SK-N-SH treated with all-trans-retinoic acid at 6 μM for 48 hours (cell line): ENCODE measurements around the gene NHS.

Experiments
- ATAC-seq: fragments of 200-7000 bp; cut with Tn5 transposase; 3 replicates; pipeline ENCODE4 v1.9.1; 2020; ENCODE audit warnings: mild to moderate bottlenecking, moderate library complexity
- ARNTL ChIP-seq: fragments of 450-650 bp; formaldehyde crosslinking; IDR thresholded peaks from 2 replicates; pipeline ENCODE4 v1.5.0; 2020; ENCODE audit warnings: low read depth, mild to moderate bottlenecking, moderate library complexity, borderline replicate concordance
- BACH2 ChIP-seq: fragments of 250-450 bp; sonication (Bioruptor Pico); IDR thresholded peaks from 2 replicates; pipeline ENCODE4 v1.9.0; 2021; ENCODE audit warnings: mild to moderate bottlenecking, borderline replicate concordance
- CSDC2 ChIP-seq: fragments of 250-450 bp; sonication (Bioruptor Pico); IDR thresholded peaks from 2 replicates; pipeline ENCODE4 v1.5.0; 2020; ENCODE audit warnings: mild to moderate bottlenecking, moderate library complexity
- ESRRG ChIP-seq: fragments of 250-450 bp; sonication (Bioruptor Pico); IDR thresholded peaks from 2 replicates; pipeline ENCODE4 v1.6.1; 2021; ENCODE audit warnings: mild to moderate bottlenecking
- ISL1 ChIP-seq: fragments of 250-450 bp; sonication (Bioruptor Pico); IDR thresholded peaks from 2 replicates; pipeline ENCODE4 v2.1.2; 2022; ENCODE audit warnings: mild to moderate bottlenecking, moderate library complexity
- PPARA ChIP-seq: fragments of 250-450 bp; sonication (Bioruptor Pico); IDR thresholded peaks from 2 replicates; pipeline ENCODE4 v1.5.0; 2020; ENCODE audit warnings: mild to moderate bottlenecking, borderline replicate concordance
- RARB ChIP-seq: fragments of 250-450 bp; sonication (Bioruptor Pico); IDR thresholded peaks from 2 replicates; pipeline ENCODE4 v1.8.0; 2021; ENCODE audit warnings: mild to moderate bottlenecking, moderate library complexity
- TCF4 ChIP-seq: fragments of 250-450 bp; sonication (Bioruptor Pico); IDR thresholded peaks from 2 replicates; pipeline ENCODE4 v1.8.0; 2021; ENCODE audit warnings: mild to moderate bottlenecking, moderate library complexity, borderline replicate concordance
- TOX ChIP-seq: fragments of 250-450 bp; sonication (Bioruptor Pico); IDR thresholded peaks from 2 replicates; pipeline ENCODE4 v1.8.0; 2021; ENCODE audit warnings: mild to moderate bottlenecking, moderate library complexity, borderline replicate concordance
- ZC3H10 ChIP-seq: fragments of 250-450 bp; sonication (Bioruptor Pico); IDR thresholded peaks from 2 replicates; pipeline ENCODE4 v1.5.1; 2021; ENCODE audit warnings: mild to moderate bottlenecking, moderate library complexity
- ZFP3 ChIP-seq: fragments of 250-450 bp; sonication (Bioruptor Pico); IDR thresholded peaks from 2 replicates; pipeline ENCODE4 v1.5.0; 2020; ENCODE audit warnings: mild to moderate bottlenecking, moderate library complexity
- ZNF565 ChIP-seq: fragments of 450-650 bp; formaldehyde crosslinking; conservative IDR thresholded peaks from 2 replicates; pipeline ENCODE4 v1.5.0; 2020; ENCODE audit warnings: low read depth, mild to moderate bottlenecking, moderate library complexity
- ZNF70 ChIP-seq: fragments of 450-650 bp; formaldehyde crosslinking; IDR thresholded peaks from 2 replicates; pipeline ENCODE4 v1.5.0; 2020; ENCODE audit warnings: mild to moderate bottlenecking, moderate library complexity
- ZNF8 ChIP-seq: fragments of 450-650 bp; formaldehyde crosslinking; IDR thresholded peaks from 2 replicates; pipeline ENCODE4 v1.5.0; 2020; ENCODE audit warnings: mild to moderate bottlenecking, moderate library complexity
- TF ChIP-seq, protein P1 (sequence below): fragments of 250-450 bp; sonication (Bioruptor Pico); IDR thresholded peaks from 2 replicates; pipeline ENCODE4 v1.5.0; 2020; ENCODE audit warnings: mild to moderate bottlenecking, moderate library complexity
- TF ChIP-seq, protein P2 (sequence below): fragments of 250-450 bp; sonication (Bioruptor Pico); IDR thresholded peaks from 2 replicates; pipeline ENCODE4 v1.8.0; 2021; ENCODE audit warnings: low read depth, mild to moderate bottlenecking, moderate library complexity, borderline replicate concordance
- TF ChIP-seq, protein P3 (sequence below): fragments of 250-450 bp; sonication (Bioruptor Pico); IDR thresholded peaks from 2 replicates; pipeline ENCODE4 v1.5.1; 2020; ENCODE audit warnings: low read depth, mild to moderate bottlenecking, moderate library complexity
- TF ChIP-seq, protein P4 (sequence below): fragments of 250-450 bp; sonication (Bioruptor Pico); IDR thresholded peaks from 2 replicates; pipeline ENCODE4 v1.8.0; 2020; ENCODE audit warnings: mild to moderate bottlenecking, moderate library complexity, borderline replicate concordance

Gene NHS

DNA sequence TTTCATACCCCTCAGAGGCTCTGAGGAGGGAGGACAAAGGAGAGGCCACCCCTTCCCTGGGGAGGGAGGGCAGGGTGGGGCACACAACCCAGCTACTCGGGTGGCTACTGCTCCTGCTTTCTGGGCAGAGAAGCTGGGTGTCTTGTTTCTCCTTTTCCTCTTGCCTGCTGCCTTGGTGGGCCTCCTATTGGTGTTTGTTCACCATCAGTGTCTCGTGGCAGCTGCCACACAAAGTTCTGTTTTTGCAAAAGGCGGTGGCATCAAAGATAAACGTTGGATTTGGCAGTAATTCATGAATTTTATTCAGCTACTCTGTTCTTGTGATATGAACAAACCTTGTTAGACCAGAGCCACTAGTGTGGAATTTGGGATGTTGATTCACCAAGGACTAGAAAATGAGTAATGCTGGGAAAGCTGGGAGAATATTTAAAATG is 209.3 kb downstream of the NHS start:
- ATAC-seq = peak; percentile 34
- TF ChIP-seq BACH2 (CRISPR knock-in tag) = no peak
- TF ChIP-seq ISL1 = peak; percentile 24; the same call in 1 of the 2 replicates
- TF ChIP-seq RARB (CRISPR knock-in tag) = no peak

DNA sequence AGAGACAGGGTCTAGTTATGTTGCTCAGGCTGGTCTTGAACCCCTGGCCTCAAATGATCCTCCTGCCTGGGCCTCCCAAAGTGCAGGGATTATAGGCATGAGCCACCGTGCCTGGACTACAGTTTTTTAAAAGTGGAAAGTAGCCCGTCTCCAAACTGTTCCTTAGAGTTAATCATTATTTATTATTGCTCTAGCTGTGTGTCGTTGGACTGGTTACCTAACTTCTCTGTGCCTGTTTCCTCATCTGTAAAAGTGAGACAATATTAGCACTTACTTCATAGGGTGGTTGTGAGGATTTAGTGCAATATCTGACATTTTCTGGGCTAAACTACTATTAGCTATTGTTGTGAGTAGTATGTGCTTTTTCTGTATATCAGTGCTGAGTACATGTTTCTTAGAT is 210.0 kb downstream of the NHS start:
- TF ChIP-seq ISL1 = no peak
- no peak for TF ChIP-seq TOX (CRISPR knock-in tag)
- TF ChIP-seq ZNF70 (CRISPR knock-in tag) = no peak
- no peak for TF ChIP-seq ZC3H10 (CRISPR knock-in tag)
- TF ChIP-seq, protein P1, sequence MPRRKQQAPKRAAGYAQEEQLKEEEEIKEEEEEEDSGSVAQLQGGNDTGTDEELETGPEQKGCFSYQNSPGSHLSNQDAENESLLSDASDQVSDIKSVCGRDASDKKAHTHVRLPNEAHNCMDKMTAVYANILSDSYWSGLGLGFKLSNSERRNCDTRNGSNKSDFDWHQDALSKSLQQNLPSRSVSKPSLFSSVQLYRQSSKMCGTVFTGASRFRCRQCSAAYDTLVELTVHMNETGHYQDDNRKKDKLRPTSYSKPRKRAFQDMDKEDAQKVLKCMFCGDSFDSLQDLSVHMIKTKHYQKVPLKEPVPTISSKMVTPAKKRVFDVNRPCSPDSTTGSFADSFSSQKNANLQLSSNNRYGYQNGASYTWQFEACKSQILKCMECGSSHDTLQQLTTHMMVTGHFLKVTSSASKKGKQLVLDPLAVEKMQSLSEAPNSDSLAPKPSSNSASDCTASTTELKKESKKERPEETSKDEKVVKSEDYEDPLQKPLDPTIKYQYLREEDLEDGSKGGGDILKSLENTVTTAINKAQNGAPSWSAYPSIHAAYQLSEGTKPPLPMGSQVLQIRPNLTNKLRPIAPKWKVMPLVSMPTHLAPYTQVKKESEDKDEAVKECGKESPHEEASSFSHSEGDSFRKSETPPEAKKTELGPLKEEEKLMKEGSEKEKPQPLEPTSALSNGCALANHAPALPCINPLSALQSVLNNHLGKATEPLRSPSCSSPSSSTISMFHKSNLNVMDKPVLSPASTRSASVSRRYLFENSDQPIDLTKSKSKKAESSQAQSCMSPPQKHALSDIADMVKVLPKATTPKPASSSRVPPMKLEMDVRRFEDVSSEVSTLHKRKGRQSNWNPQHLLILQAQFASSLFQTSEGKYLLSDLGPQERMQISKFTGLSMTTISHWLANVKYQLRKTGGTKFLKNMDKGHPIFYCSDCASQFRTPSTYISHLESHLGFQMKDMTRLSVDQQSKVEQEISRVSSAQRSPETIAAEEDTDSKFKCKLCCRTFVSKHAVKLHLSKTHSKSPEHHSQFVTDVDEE (CRISPR knock-in tag) = no peak
- no peak for TF ChIP-seq TCF4 (CRISPR knock-in tag)
- TF ChIP-seq ZFP3 (CRISPR knock-in tag) = no peak
- TF ChIP-seq ZNF8 (CRISPR knock-in tag) = no peak
- TF ChIP-seq, protein P2, sequence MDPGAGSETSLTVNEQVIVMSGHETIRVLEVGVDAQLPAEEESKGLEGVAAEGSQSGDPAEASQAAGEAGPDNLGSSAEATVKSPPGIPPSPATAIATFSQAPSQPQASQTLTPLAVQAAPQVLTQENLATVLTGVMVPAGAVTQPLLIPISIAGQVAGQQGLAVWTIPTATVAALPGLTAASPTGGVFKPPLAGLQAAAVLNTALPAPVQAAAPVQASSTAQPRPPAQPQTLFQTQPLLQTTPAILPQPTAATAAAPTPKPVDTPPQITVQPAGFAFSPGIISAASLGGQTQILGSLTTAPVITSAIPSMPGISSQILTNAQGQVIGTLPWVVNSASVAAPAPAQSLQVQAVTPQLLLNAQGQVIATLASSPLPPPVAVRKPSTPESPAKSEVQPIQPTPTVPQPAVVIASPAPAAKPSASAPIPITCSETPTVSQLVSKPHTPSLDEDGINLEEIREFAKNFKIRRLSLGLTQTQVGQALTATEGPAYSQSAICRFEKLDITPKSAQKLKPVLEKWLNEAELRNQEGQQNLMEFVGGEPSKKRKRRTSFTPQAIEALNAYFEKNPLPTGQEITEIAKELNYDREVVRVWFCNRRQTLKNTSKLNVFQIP (CRISPR knock-in tag) = no peak

DNA sequence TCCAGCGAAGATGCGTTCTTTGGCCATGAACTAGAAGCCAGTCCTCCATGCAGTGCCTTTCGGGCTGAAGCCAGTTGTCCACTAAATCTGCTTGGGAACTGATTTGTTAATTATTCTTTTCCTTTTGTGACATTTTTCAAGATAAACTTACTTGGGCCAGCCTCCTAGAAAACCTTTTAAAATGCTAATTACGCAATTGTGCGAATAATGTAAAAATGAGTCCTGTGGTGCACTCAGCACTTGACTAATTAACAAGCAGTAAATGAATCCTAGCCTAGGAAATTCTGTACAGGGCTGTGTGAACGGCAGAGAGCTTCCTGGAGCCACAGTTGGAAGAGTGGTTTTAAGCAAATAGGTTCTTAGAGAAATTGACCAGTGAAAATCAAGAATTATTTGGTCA is 212.4 kb downstream of the NHS start:
- TF ChIP-seq, protein P3, sequence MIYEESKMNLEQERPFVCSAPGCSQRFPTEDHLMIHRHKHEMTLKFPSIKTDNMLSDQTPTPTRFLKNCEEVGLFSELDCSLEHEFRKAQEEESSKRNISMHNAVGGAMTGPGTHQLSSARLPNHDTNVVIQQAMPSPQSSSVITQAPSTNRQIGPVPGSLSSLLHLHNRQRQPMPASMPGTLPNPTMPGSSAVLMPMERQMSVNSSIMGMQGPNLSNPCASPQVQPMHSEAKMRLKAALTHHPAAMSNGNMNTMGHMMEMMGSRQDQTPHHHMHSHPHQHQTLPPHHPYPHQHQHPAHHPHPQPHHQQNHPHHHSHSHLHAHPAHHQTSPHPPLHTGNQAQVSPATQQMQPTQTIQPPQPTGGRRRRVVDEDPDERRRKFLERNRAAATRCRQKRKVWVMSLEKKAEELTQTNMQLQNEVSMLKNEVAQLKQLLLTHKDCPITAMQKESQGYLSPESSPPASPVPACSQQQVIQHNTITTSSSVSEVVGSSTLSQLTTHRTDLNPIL (CRISPR knock-in tag) = no peak
- TF ChIP-seq PPARA (CRISPR knock-in tag) (no peak), CSDC2 (CRISPR knock-in tag) (no peak), ZC3H10 (CRISPR knock-in tag) (no peak), ISL1 (no peak), ESRRG (CRISPR knock-in tag) (no peak), ZNF565 (CRISPR knock-in tag) (no peak), ARNTL (CRISPR knock-in tag) (no peak), TOX (CRISPR knock-in tag) (no peak), TCF4 (CRISPR knock-in tag) (no peak), ZNF70 (CRISPR knock-in tag) (no peak), RARB (CRISPR knock-in tag) (no peak), BACH2 (CRISPR knock-in tag) (no peak)
- TF ChIP-seq, protein P2 (CRISPR knock-in tag) = no peak
- TF ChIP-seq, protein P4, sequence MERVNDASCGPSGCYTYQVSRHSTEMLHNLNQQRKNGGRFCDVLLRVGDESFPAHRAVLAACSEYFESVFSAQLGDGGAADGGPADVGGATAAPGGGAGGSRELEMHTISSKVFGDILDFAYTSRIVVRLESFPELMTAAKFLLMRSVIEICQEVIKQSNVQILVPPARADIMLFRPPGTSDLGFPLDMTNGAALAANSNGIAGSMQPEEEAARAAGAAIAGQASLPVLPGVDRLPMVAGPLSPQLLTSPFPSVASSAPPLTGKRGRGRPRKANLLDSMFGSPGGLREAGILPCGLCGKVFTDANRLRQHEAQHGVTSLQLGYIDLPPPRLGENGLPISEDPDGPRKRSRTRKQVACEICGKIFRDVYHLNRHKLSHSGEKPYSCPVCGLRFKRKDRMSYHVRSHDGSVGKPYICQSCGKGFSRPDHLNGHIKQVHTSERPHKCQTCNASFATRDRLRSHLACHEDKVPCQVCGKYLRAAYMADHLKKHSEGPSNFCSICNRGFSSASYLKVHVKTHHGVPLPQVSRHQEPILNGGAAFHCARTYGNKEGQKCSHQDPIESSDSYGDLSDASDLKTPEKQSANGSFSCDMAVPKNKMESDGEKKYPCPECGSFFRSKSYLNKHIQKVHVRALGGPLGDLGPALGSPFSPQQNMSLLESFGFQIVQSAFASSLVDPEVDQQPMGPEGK (CRISPR knock-in tag) = no peak
- ATAC-seq = no peak

More for the DNA sequence above, 210.0 kb downstream of the NHS start:
- ATAC-seq = no peak

DNA sequence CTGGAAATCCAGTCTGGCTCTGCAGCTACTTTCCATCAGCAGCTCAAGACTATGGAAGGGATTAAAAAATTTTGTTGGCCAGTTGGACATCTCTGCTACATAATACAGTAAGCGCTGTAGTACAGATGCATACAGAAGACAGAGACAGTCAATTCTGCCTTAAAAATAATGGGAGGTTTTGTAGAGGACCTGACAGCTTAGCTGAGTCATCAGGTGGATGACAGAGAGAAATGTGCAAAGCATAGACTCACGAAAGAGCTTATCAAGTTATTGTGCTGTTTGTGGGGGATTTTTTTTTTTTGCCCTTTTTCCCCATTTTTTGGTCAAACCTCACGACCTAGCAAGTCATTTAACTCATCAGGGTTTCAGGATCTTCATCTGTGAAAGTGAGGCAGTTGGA is 213.3 kb downstream of the NHS start:
- TF ChIP-seq, protein P4 (CRISPR knock-in tag) = no peak
- TF ChIP-seq, protein P3 (CRISPR knock-in tag) = no peak
- 0 out of 3 replicates have a peak, but pooled peaks have one; percentile 10 for ATAC-seq
